Smooth muscle cell (in vitro differentiated cells): ENCODE results near the gene HSP90AA1. TPM values are rescaled to one million over a fixed set of nuclear protein-coding genes. Genes with fewer than 3 reads are reported as not detected.

ENCODE experiments used
- DNase-seq: peaks from one replicate; lab custom pipeline; 2025; ENCODE audit not compliant: unreplicated experiment; lab: John Stamatoyannopoulos, UW
- H2AFZ ChIP-seq: fragments of 200-600 bp; sonication (generic); 2 replicates; pipeline ENCODE4 v1.6.0; 2016; ENCODE audit warnings: antibody characterized with exemption, low read depth, mild to moderate bottlenecking
- H3F3A ChIP-seq: fragments of 200-600 bp; sonication (generic); 2 replicates; pipeline ENCODE4 v1.6.0; 2017; ENCODE audit warnings: antibody characterized with exemption, low read depth
- H3K27ac ChIP-seq: fragments of 200-600 bp; sonication (generic); 2 replicates; pipeline ENCODE4 v1.5.1; 2016; ENCODE audit warnings: low read depth, mild to moderate bottlenecking
- H3K27me3 ChIP-seq: fragments of 200-600 bp; sonication (generic); 2 replicates; pipeline ENCODE4 v1.6.1; 2016; ENCODE audit warnings: low read depth, mild to moderate bottlenecking
- H3K36me3 ChIP-seq: fragments of 200-600 bp; sonication (generic); 2 replicates; pipeline ENCODE4 v1.5.1; 2016; ENCODE audit warnings: low read depth
- H3K4me1 ChIP-seq: fragments of 200-600 bp; sonication (generic); 2 replicates; pipeline ENCODE4 v1.5.1; 2016; ENCODE audit warnings: low read depth
- H3K4me2 ChIP-seq: fragments of 200-600 bp; sonication (generic); 2 replicates; pipeline ENCODE4 v1.6.0; 2016; ENCODE audit warnings: mild to moderate bottlenecking
- H3K4me3 ChIP-seq: fragments of 200-600 bp; sonication (generic); 2 replicates; pipeline ENCODE4 v1.5.1; 2016; ENCODE audit warnings: mild to moderate bottlenecking
- H3K79me2 ChIP-seq: fragments of 200-600 bp; sonication (generic); 2 replicates; pipeline ENCODE4 v1.6.0; 2016; ENCODE audit warnings: low read depth, mild to moderate bottlenecking
- H3K9ac ChIP-seq: fragments of 200-600 bp; sonication (generic); 2 replicates; pipeline ENCODE4 v1.6.0; 2016; ENCODE audit warnings: low read depth
- H3K9me3 ChIP-seq: fragments of 200-600 bp; sonication (generic); replicated peaks from 2 replicates; pipeline ENCODE4 v1.5.1; 2016; ENCODE audit warnings: low read depth
- H4K20me1 ChIP-seq: fragments of 200-600 bp; sonication (generic); 2 replicates; pipeline ENCODE4 v1.6.0; 2016; ENCODE audit warnings: low read depth
- CTCF ChIP-seq: fragments of 200-600 bp; sonication (generic); IDR thresholded peaks from 2 replicates; pipeline ENCODE4 v1.5.1; 2017; ENCODE audit warnings: borderline replicate concordance, mild to moderate bottlenecking, antibody characterized with exemption; ENCODE audit not compliant: insufficient read depth, poor library complexity, severe bottlenecking
- WGBS: methylation state at CpG from one replicate; pipeline ENCODE4 v1.1.7; 2016; ENCODE audit warnings: low lambda C conversion rate; 5-methylcytosine and 5-hydroxymethylcytosine counted together
- polyA plus RNA-seq: library from polyadenylated mRNA; unstranded; fragments of >200 nt; fragmentation: Nextera tagmentation; extraction: Ambion mirVana; gene quantifications from 2 replicates; pipeline ENCODE4 v1.2.1, GENCODE V29; 2016
- total RNA-seq: library from RNA; depleted of rRNA; stranded (reverse); fragments of >200 nt; gene quantifications from 2 replicates; pipeline ENCODE4 v1.2.3, GENCODE V29; 2014

HSP90AA1 gene
- total and polyA plus RNA-seq, 2 experiments from 2014 or later = 353 to 436 TPM

GRCh38 chr14:102043251-102044025, 43.4 kb downstream of the HSP90AA1 start:
- Histone ChIP-seq H4K20me1 (peaks cover 5% of the 10 kb centered on the region), H3K9me3 (no peaks in the 10 kb centered on the region), H2AFZ (no peak overlapping the region), H3K4me1 (no peaks in the 10 kb centered on the region), H3F3A (no peaks in the 10 kb centered on the region), H3K27ac (no peak overlapping the region), H3K27me3 (no peaks in the 10 kb centered on the region), H3K9ac (no peak overlapping the region), H3K4me2 (no peak overlapping the region), H3K79me2 (no peaks in the 10 kb centered on the region), H3K36me3 (no peaks in the 10 kb centered on the region), H3K4me3 (no peak overlapping the region)
- no peak for TF ChIP-seq CTCF
- DNase-seq = no peak
- 96% methylated on average over 22 of the region's 22 CpGs for WGBS

GRCh38 chr14:102042699-102043098, 44.1 kb downstream of the HSP90AA1 start:
- H3K9ac ChIP-seq = no peak overlapping the region
- H3K79me2 ChIP-seq = no peaks in the 10 kb centered on the region
- no peak overlapping the region for H3K4me2 ChIP-seq
- H3K9me3 ChIP-seq = no peaks in the 10 kb centered on the region
- no peak overlapping the region for H3K4me3 ChIP-seq
- no peak overlapping the region for H3K27ac ChIP-seq
- no peaks in the 10 kb centered on the region for H3K36me3 ChIP-seq
- H3K4me1 ChIP-seq = no peaks in the 10 kb centered on the region
- no peaks in the 10 kb centered on the region for H3F3A ChIP-seq
- over 99% methylated on average over 9 of the region's 9 CpGs for WGBS
- TF ChIP-seq CTCF = no peak
- no peak for DNase-seq
- H4K20me1 ChIP-seq = peaks cover 5% of the 10 kb centered on the region
- H2AFZ ChIP-seq = no peak overlapping the region
- no peaks in the 10 kb centered on the region for H3K27me3 ChIP-seq

GRCh38 chr14:102040153-102040552, 46.7 kb downstream of the HSP90AA1 start:
- WGBS = 95% methylated on average over 13 of the region's 13 CpGs
- H3K36me3 ChIP-seq = peaks cover 14% of the 10 kb centered on the region
- H4K20me1 ChIP-seq = no peaks in the 10 kb centered on the region
- no peaks in the 10 kb centered on the region for H3F3A ChIP-seq
- DNase-seq = no peak
- TF ChIP-seq CTCF = no peak
- H3K4me2 ChIP-seq = no peak overlapping the region
- H3K9me3 ChIP-seq = no peaks in the 10 kb centered on the region
- no peak overlapping the region for H3K9ac ChIP-seq
- H3K79me2 ChIP-seq = no peaks in the 10 kb centered on the region
- H3K27ac ChIP-seq = no peak overlapping the region
- no peak overlapping the region for H2AFZ ChIP-seq
- no peaks in the 10 kb centered on the region for H3K4me1 ChIP-seq
- H3K4me3 ChIP-seq = no peak overlapping the region
- H3K27me3 ChIP-seq = no peaks in the 10 kb centered on the region

- Histone ChIP-seq H3K9me3 (no peaks in the 10 kb centered on the region), H2AFZ (no peak overlapping the region), H3K27me3 (no peaks in the 10 kb centered on the region), H3K9ac (no peak overlapping the region), H3F3A (no peaks in the 10 kb centered on the region), H3K4me1 (no peaks in the 10 kb centered on the region), H3K4me2 (no peak overlapping the region), H3K27ac (no peak overlapping the region), H3K79me2 (no peaks in the 10 kb centered on the region), H4K20me1 (no peaks in the 10 kb centered on the region), H3K4me3 (no peak overlapping the region), H3K36me3 (peaks cover 20% of the 10 kb centered on the region)
- 98% methylated on average over 16 of the region's 16 CpGs for WGBS
- DNase-seq = no peak
- no peak for TF ChIP-seq CTCF
These were observed 47.7 kb downstream of the HSP90AA1 start for GRCh38 chr14:102039157-102039556.
